KOPT-K1 (cell line): ENCODE measurements around the gene CASTOR1.
"Not testable (repeated sequence)": the region's sequence is repeated elsewhere in the genome, so short reads cannot be mapped to it uniquely, and the experiment has no call there.

Experiments
- H3K27ac ChIP-seq: fragments of 200-600 bp; sonication (generic); 2 replicates; pipeline ENCODE4 v1.5.1; 2016; ENCODE audit warnings: antibody characterized with exemption, mild to moderate bottlenecking, low read depth, low read length; ENCODE audit not compliant: poor library complexity, severe bottlenecking
- H3K36me3 ChIP-seq: fragments of 200-600 bp; sonication (generic); 2 replicates; pipeline ENCODE4 v1.5.1; 2017; ENCODE audit warnings: antibody characterized with exemption, mild to moderate bottlenecking, low read length, moderate library complexity; ENCODE audit not compliant: insufficient read depth
- H3K9me3 ChIP-seq: fragments of 200-600 bp; sonication (generic); 2 replicates; pipeline ENCODE4 v1.5.1; 2017; ENCODE audit warnings: antibody characterized with exemption, low read length, mild to moderate bottlenecking; ENCODE audit not compliant: insufficient read depth, poor library complexity, severe bottlenecking

The CASTOR1 gene

DNA sequence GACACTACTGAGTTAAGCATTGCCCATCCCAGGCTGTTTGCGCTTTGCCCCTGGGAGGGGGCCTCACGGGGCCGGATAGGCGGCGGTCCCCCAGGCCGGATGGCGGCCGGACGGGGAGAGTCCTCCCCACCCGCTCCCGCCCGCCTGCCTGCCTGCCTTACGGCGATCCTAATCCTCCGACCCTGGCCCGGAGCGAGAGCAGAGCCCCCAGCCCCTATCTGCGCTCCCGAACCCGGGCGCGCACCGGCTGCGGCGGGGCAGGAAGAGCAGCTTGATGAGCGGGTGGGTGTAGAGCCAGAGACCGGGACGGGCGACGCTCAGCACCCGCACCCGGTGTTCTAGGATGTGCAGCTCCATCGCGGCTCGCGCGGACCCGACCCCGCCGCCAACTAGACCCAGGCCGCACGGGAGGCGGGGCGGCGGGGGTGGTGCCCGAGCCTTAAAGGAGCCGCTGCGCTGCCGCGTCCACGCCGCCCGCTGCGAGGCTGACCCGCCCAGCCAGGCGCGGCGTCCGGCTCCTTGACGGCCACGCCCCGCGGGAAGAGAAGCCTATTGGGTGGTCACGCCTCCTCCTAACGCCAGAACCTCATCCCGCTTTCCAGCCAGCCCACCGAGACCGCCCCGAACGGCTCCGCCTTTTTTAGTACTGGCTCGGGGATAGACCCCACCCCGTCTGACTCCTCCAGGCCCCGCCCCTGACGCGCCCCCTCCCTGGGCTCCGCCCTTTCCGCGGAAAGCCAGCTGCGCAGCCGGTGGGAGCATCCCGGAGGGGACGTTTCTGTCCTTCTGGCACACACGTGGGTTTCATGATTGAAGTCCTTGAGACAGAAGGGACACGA, at the start of gene CASTOR1:
CASTOR1 (minus strand) TSS at position 365 of the 839 bp plus-strand sequence; CDS start at position 357, 8 bp downstream.
- Histone ChIP-seq H3K36me3 (peaks cover 36% of the 10 kb centered on the region), H3K9me3 (no peaks in the 10 kb centered on the region), H3K27ac (peak within 1 kb of the TSS; percentile 79)

DNA sequence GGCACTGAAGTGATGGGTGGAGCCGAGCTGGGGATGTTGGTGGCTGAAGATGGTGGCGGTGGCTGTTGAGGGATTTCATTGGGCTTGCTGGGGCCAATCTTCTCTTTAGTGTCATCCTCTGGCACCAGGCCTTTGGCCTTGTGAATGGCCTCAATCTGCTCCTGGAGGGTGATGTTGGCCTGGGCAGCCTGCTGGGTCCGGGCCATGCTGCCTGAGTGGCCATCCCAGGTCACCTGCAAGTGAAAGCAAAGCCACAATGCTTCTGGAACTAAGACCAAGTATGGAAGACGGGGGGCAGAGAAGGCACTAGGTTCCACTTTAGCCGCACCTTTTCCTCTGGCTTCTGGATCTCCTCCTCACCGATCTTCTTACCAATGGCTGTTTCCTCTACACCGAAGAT, 49.5 kb upstream of the CASTOR1 start:
- Histone ChIP-seq H3K27ac (no peak overlapping the region), H3K36me3 (peaks cover 100% of the 10 kb centered on the region), H3K9me3 (no peaks in the 10 kb centered on the region)

DNA sequence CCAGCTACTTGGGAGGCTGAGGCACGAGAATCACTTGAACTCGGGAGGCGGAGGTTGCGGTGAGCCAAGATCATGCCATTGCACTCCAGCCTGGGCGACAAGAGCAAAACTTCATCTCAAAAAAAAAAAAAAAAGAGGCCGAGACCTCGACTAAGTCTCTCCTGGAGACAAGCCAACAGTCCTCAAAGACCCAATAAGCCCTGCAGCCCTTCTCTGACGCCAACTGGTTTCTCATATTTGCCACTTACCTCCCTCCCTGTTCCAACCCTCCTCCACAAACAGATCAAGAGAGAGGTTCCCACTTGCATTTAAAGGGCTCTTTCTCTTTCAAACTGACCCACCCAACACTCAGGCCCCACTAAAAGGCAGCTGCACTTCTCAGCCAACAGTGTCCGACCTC, 49.0 kb upstream of the CASTOR1 start:
- H3K27ac ChIP-seq, H3K9me3 ChIP-seq: not testable (repeated sequence)
- H3K36me3 ChIP-seq = peaks cover 100% of the 10 kb centered on the region

DNA sequence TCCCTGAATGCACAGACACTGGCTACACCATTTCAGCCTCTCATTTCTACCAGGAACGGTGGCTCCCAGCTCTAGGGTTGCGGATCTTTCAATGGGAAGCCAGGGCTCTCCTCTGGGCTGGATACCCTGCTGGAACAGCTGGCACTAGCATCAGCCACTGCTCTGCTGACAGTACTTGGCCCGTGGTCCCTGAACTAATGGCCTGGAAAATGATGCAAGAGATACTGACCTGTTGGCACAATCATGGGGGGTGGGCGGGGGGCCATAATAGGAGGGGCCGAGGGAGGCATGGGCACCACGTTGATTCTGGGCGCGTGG, 48.1 kb upstream of the CASTOR1 start:
- Histone ChIP-seq H3K36me3 (peaks cover 100% of the 10 kb centered on the region), H3K27ac (no peak overlapping the region), H3K9me3 (no peaks in the 10 kb centered on the region)

DNA sequence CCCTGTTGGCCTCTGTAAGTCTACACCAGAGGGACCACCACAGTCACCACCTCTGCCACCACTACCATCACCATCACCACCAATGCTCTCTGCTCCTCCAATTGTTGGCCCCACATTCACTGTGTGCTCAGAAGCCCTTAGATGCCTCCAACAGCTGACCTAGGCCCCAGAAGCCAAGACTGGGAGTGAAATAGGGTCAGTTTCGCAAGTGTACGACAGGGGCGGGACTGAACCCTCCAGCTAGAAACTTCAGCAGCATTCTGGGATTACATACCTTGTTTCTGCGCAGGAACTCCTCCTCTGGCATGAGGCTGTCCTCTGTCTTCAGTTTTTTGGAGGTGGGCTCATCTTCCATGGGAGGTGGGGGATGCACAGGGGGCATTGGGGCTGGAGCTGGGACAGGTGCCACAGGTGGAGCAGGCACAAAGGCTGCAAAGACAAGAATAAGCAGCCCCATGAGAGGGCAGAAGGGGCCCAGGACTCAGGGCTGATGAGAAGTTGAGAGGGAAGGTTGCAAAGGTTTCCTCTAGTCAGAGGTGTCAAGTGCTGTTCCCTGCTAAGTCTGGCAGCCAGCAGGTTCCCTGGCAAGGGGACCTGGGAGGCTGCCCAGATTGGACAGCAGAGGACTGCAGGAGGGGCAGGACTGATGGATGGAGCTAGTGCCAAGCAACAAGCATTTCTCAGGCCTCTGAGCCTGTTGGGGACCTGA, 47.6 kb upstream of the CASTOR1 start:
- Histone ChIP-seq H3K36me3 (peaks cover 100% of the 10 kb centered on the region), H3K27ac (no peak overlapping the region), H3K9me3 (no peaks in the 10 kb centered on the region)

DNA sequence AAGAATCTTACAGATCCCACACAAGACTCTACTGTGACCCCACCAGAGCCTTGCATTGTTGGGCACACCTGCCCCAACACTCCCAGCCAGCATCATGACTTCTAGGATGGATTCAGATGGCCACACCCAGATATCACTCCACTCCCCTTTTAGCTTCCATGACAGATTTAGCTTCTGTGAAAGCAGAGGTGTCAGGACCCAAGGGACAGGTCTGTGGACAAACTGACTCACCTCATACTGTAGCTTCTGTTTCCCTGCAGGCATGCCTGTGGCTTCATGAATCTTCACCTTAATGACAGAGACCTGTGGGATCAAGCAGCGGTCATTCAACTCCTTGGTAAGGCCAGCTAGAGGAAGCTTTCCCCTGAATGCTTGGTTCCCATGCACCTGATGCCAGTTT, 45.9 kb upstream of the CASTOR1 start:
- Histone ChIP-seq H3K36me3 (peaks cover 100% of the 10 kb centered on the region), H3K27ac (no peak overlapping the region), H3K9me3 (no peaks in the 10 kb centered on the region)

DNA sequence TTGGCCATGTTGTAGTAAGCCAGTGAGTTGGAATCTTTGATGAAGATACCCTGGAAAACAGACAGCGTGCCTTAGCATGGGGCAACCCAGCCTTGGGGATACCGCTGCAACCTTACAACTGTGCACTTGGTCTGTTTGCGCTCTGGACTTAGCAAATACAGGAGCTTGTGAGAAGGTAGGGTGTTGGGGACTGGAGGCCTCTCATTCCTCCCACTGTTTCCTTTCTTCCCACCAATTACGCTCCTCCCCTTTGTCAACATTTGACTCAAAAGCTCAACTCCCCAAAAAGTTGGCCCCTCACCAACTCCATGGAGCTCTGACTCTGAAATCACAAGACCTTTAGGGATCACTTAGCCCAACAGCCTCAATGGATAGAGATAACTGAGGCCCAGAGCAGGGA, 45.3 kb upstream of the CASTOR1 start:
- Histone ChIP-seq H3K27ac (no peak overlapping the region), H3K36me3 (peaks cover 98% of the 10 kb centered on the region)

DNA sequence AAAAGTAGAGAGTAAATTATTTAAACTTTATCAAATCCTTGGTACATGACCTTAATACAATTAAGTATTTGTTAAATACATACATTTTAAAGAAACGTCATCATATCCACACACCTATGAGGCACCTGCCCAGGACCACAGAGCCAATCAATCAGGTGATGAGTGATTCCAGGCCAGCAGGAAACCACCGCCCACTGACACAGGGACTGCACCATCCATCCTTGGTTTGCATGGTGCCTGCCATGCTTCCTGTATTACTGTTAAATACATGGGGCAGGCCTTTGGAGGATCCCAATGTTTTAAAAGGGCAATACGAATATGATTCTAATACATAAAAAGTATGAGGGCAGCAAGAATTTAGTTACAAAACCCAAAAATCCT, 44.4 kb upstream of the CASTOR1 start:
- Histone ChIP-seq H3K27ac (no peak overlapping the region), H3K9me3 (no peaks in the 10 kb centered on the region), H3K36me3 (peaks cover 97% of the 10 kb centered on the region)

More for the DNA sequence above, 45.3 kb upstream of the CASTOR1 start:
- H3K9me3 ChIP-seq = no peaks in the 10 kb centered on the region

DNA sequence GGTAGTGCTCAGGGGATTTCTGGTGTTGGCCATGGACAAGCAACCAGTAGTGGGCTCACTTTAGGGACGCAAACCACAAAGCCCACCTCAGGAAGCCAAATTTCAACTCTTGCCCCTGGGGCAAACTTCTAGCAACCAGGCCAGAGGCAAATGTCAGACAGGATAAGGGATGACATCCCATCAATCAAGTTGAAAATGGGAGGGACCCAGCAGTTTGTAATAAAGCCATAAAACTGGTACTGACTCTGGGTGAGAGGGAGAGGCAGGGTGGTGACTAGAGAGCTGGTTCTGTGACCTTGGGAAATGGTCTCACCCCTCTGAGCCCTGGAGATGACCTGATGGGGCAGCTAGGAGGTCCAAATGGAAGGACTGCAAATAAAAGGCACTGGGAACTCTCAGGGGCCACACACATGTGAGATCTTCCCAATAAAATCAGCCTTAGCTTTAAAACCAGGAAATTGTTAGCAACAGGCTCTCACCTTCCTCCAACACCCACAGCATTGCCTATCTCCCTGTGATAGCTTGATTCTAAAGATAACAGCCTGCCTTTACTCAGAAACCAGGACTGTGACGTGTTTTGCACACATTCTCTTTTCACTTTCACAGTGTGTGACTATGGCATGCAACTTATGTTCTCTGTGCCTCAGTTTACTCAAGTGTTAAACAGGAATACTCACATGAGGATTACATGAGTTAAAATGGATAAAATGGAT, 43.8 kb upstream of the CASTOR1 start:
- Histone ChIP-seq H3K9me3 (no peaks in the 10 kb centered on the region), H3K36me3 (peaks cover 93% of the 10 kb centered on the region), H3K27ac (no peak overlapping the region)

DNA sequence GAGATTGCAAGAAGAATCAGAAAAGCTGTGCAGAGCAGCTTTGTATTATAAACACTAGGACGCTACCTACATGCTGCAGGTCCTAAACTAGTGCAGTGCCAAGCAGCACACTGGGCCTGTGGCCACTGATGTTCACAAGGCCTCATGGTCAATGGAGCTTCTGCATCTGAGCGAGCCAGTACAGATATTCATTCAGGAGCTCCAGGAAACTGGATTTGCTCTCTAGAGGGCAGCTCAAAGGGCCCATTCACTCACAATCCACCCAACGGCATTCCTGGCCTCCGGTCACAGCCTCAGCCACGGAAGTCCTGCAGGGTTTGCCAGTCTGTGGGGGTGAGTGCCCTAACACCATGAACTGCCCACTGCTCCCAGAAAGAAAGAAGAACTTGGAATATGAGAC, 43.2 kb upstream of the CASTOR1 start:
- Histone ChIP-seq H3K36me3 (peaks cover 87% of the 10 kb centered on the region), H3K9me3 (no peaks in the 10 kb centered on the region), H3K27ac (no peak overlapping the region)

DNA sequence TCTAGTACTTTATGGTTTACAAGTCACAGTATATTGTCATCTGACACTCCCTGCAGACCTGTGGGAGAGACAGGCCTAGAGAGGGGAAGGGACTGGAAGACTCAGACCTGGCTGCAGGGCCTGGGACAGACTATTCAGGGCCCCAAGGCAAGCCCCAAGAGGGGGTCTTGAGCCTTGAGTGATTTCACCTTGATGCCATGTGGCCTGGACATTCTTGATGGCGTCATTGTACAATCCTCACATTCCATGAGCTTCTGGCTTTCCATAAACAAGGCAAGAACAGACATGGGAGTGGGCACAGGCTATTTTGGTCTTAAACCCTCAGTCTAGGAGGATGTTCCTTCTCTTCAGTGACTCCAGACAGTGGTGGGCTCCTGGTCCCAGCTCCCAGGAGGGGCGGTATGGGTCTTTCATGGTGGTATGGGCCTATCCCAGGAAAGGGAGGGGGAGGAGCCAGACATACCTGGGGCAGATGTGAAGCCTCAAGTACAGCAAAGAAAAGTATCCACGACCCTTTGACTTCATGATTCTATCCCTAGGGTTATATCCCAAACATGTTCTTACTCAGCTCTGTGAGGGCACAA, 39.3 kb upstream of the CASTOR1 start:
- no peak overlapping the region for H3K27ac ChIP-seq
- H3K36me3 ChIP-seq = peaks cover 58% of the 10 kb centered on the region
- H3K9me3 ChIP-seq = peaks cover 12% of the 10 kb centered on the region

DNA sequence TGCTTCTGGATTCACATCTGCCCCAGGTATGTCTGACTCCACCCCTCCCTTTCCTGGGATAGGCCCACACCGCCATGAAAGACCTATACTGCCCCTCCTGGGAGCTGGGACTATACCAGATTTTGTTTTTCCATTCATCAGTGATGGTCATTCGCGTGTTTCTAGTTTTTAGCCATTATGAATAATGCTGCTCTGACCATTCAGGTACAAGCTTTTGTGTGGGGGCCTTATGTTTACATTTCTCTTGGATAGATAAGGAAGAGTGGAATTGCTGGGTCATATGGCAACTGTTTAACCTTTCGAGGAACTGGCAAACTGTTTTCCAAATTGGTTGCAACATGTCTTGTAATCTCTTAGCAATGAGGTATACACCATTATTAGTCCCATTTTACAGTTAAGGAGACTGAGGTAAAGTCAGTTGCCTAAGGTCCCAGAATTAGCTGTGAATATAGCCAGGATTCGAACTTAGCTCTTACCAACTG, 38.6 kb upstream of the CASTOR1 start:
- Histone ChIP-seq H3K9me3 (peaks cover 12% of the 10 kb centered on the region), H3K27ac (no peak overlapping the region), H3K36me3 (peaks cover 58% of the 10 kb centered on the region)

DNA sequence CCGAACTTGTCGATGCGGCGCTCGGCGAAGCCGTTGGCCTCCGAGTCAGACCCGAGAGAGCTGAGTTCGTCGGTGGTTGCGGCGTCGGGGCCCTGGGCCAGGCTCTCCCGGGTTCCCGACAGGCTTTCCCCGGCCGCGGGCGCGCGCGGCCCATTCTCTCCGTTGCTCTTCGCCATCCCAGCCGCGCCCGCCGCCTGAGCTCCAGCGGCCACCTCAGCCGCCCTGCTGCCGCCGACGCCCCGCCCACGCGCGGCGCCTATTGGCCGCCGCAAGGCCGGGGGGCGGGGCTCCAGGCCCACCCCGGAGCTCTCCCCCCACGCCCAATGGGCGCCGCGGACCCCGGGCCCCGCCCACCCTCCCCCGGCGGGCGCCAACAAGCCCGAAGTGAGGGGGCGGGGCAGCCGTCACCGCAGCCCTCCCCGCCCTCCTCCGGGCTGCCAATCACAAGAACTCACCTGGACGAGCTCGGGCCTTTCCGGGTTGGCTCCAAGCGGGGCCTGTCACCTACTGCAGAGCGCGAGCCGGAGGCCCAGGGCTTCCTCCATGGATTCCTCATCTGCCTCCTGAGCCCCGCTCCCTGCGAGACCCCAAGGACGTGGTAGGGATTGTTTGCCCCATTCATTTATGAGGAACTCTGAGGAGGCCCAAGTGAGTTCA, 37.5 kb upstream of the CASTOR1 start, which contains the start of gene TBC1D10A:
TBC1D10A (minus strand) TSS at position 236 of the 657 bp plus-strand sequence; CDS start at position 176, 60 bp downstream.
- H3K9me3 ChIP-seq = peaks cover 12% of the 10 kb centered on the region
- peak within 1 kb of the TSS; percentile 84 for H3K27ac ChIP-seq
- peaks cover 53% of the 10 kb centered on the region for H3K36me3 ChIP-seq

DNA sequence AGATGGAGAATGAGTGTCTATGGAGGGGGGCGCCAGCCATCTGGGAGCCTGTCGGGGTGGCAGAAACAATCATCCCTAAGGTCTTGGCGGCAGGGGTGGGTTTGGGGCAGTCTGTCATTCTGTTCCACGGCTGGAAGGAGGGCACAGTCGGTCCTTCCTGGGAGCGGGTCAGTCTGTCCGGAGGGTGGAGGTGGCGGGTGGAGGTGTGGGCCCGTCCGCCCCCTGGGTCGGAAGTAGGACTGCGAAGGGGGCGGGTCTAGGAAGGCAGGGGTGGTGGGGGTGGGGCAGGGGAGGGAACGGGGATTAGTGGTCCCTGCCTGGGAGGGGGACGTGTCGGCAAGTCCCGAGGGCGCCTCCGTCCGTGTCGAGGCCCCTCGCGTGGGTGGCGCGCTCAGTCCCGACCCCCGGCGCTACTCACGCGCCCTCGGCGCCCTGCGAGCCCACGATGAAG, 37.0 kb upstream of the CASTOR1 start:
- H3K36me3 ChIP-seq = peaks cover 53% of the 10 kb centered on the region
- peaks cover 12% of the 10 kb centered on the region for H3K9me3 ChIP-seq
- H3K27ac ChIP-seq = peak overlapping the region; percentile 84
